ES-I3 (cell line): Measurements from ENCODE around the gene OR6C74.

Experiments used
- H3K36me3 ChIP-seq: 2 replicates; pipeline ENCODE4 v1.6.1; 2013; ENCODE audit warnings: mild to moderate bottlenecking, low read length, control low read depth, moderate library complexity; ENCODE audit not compliant: insufficient read depth
- H3K4me1 ChIP-seq: 2 replicates; pipeline ENCODE4 v1.6.1; 2013; ENCODE audit warnings: mild to moderate bottlenecking, control low read depth, low read length; ENCODE audit not compliant: insufficient read depth
- H3K9ac ChIP-seq: 2 replicates; pipeline ENCODE4 v1.6.1; 2013; ENCODE audit warnings: low read depth, mild to moderate bottlenecking, low read length, moderate library complexity
- H3K9me3 ChIP-seq: 2 replicates; pipeline ENCODE4 v1.6.1; 2013; ENCODE audit warnings: mild to moderate bottlenecking, low read length, moderate library complexity; ENCODE audit not compliant: control insufficient read depth, insufficient read depth

The OR6C74 gene

GRCh38 chr12:55244309-55244708 lies at the start of gene OR6C74:
TSS of gene OR6C74 (plus strand) at chr12:55244609. CDS start at chr12:55247288, 2,679 bp downstream.
- H3K4me1 ChIP-seq = no peaks in the 10 kb centered on the region
- H3K9me3 ChIP-seq = no peaks in the 10 kb centered on the region
- no peaks in the 10 kb centered on the region for H3K36me3 ChIP-seq
- no peak within 1 kb of the TSS for H3K9ac ChIP-seq

- Histone ChIP-seq H3K9me3 (no peaks in the 10 kb centered on the region), H3K9ac (no peak within 1 kb of the TSS), H3K4me1 (no peaks in the 10 kb centered on the region), H3K36me3 (no peaks in the 10 kb centered on the region)
These were observed 23.7 kb upstream of the OR6C74 start, which contains the start of gene OR10A7 for GRCh38 chr12:55220725-55221124. TSS of gene OR10A7 (plus strand) at chr12:55221025. CDS start at chr12:55221025, 0 bp downstream.

DNA sequence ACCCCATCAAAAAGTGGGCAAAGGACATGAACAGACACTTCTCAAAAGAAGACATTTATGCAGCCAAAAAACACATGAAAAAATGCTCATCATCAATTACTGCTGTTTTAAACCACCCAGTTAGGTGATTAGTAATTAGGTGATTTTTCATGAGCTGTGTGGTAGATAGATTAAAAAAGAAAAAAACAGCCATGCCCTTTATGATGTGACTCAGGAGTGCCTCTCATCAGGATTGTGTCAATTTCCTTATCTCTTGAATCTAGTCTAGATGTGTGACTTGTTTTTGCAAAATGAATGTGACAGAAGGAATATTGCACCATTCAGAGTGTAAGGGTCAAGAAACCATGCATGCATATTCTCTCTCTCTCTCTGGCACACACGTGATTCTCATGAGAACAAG lies 17.9 kb upstream of the OR6C74 start:
- H3K36me3 ChIP-seq = no peaks in the 10 kb centered on the region
- no peaks in the 10 kb centered on the region for H3K9me3 ChIP-seq
- no peak overlapping the region for H3K9ac ChIP-seq
- no peaks in the 10 kb centered on the region for H3K4me1 ChIP-seq

DNA sequence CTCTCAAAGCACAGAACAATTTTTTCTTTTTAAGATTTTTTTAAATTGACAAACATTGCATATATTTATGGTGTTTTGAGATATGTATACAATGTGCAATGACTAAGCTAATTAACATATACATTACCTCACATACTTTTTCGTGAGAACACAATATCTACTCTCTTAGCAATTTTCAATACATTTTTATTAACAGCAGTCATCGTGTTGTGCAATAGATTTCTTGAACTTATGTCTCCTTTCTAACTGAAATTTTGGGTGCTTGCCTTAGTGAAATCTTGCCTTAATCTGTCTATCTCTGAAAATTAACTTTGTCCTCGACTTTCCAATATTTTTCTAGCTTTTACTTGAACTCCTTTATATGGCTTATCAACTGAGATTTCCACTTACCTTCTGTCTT lies 16.8 kb upstream of the OR6C74 start:
- H3K9me3 ChIP-seq = no peaks in the 10 kb centered on the region
- H3K9ac ChIP-seq = no peak overlapping the region
- H3K4me1 ChIP-seq = no peaks in the 10 kb centered on the region

GRCh38 chr12:55246159-55246558 lies 1.8 kb downstream of the OR6C74 start:
- Histone ChIP-seq H3K4me1 (no peaks in the 10 kb centered on the region), H3K9ac (no peak overlapping the region; the same call in 1 of the 2 replicates), H3K36me3 (no peaks in the 10 kb centered on the region), H3K9me3 (no peaks in the 10 kb centered on the region)

More for the DNA sequence above, 16.8 kb upstream of the OR6C74 start:
- no peaks in the 10 kb centered on the region for H3K36me3 ChIP-seq

DNA sequence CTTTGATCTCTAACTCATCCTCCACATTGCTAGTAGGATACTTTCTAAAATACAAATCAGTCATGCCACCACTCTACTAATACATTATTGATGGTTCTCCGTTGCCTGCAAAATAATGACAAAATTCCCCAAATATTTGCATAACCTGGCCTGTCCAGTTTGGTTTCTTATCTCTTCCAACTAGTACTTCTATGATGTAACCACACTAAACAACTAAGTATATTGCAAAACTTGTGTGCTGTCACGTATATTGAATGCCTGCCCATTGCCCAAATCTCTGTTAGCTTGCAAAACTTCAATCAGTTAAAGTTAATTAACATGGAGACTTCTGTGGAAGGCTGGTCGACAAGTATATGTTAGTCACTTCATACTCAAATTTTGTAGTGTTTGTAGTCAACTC lies 6.5 kb downstream of the OR6C74 start:
- no peaks in the 10 kb centered on the region for H3K9me3 ChIP-seq
- H3K36me3 ChIP-seq = no peaks in the 10 kb centered on the region
- no peak overlapping the region for H3K9ac ChIP-seq
- no peaks in the 10 kb centered on the region for H3K4me1 ChIP-seq

DNA sequence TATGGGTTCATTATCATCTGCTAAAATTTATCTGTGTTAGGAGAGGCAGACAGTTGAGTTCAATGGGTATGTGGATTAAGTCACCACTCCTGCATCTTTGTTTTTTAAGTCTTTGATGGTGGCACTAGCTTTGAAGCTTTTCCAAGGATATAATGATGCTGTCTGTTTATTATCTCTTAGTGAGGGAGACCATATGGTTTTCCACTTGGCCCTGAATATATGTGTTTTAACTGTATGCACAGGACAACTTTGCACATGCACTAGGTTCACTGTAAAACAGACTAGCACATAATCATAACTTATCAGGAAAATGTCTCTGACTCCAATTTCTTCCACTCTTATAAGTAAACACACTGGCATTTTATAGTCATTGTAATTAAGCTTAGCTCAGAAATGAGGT lies 8.9 kb downstream of the OR6C74 start:
- Histone ChIP-seq H3K4me1 (no peaks in the 10 kb centered on the region), H3K9ac (no peak overlapping the region), H3K9me3 (no peaks in the 10 kb centered on the region), H3K36me3 (no peaks in the 10 kb centered on the region)

DNA sequence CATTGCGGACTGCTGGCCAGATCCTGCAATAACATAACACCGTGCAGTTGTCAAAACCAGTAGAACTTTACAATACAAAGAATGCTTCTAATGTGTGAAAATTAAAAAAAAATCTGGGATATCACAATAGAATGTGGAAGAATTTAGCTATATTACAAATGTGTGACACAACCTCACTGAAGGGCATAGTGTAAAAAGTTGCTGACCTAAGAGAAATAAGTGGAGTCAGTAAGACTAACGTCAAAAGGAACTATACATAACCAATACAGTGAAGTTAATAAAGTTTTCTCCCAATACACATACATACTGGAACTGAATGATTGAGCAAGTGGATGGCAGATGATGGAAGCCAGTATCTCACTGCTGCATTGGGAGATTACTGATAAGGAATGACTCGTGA lies 12.4 kb downstream of the OR6C74 start:
- Histone ChIP-seq H3K9me3 (no peaks in the 10 kb centered on the region), H3K4me1 (no peaks in the 10 kb centered on the region), H3K36me3 (no peaks in the 10 kb centered on the region), H3K9ac (no peak overlapping the region)

GRCh38 chr12:55258303-55258702 lies 13.9 kb downstream of the OR6C74 start:
- no peak overlapping the region for H3K9ac ChIP-seq
- no peaks in the 10 kb centered on the region for H3K4me1 ChIP-seq
- H3K36me3 ChIP-seq = no peaks in the 10 kb centered on the region
- H3K9me3 ChIP-seq = no peaks in the 10 kb centered on the region

- no peak overlapping the region for H3K9ac ChIP-seq
- no peaks in the 10 kb centered on the region for H3K4me1 ChIP-seq
- H3K9me3 ChIP-seq = peaks cover 6% of the 10 kb centered on the region; the same call in 1 of the 2 replicates
- H3K36me3 ChIP-seq = no peaks in the 10 kb centered on the region
These were observed 36.6 kb downstream of the OR6C74 start for GRCh38 chr12:55280991-55281390.

GRCh38 chr12:55289999-55290398 lies 45.6 kb downstream of the OR6C74 start:
- Histone ChIP-seq H3K36me3 (no peaks in the 10 kb centered on the region), H3K9ac (no peak overlapping the region), H3K4me1 (no peaks in the 10 kb centered on the region), H3K9me3 (no peaks in the 10 kb centered on the region; the same call in 1 of the 2 replicates)
